HG02840 (cell line): Measurements from ENCODE around the gene MGAM2.

Source experiments
- ATAC-seq: cut with Tn5 transposase; IDR thresholded peaks from one replicate; pipeline ENCODE4 v1.9.1; 2021; ENCODE audit warnings: mild to moderate bottlenecking, moderate library complexity, moderate number of reproducible peaks; ENCODE audit not compliant: unreplicated experiment, low FRiP score

The MGAM2 gene

GRCh38 chr7:142114207-142114606, 2.7 kb downstream of the MGAM2 start:
- ATAC-seq: no peak

GRCh38 chr7:142120524-142120923, 9.0 kb downstream of the MGAM2 start:
- ATAC-seq: no peak

GRCh38 chr7:142123184-142123583, 11.7 kb downstream of the MGAM2 start:
- no peak for ATAC-seq

- no peak for ATAC-seq
Observed at GRCh38 chr7:142125256-142125955, 13.9 kb downstream of the MGAM2 start.

- no peak for ATAC-seq
Observed at GRCh38 chr7:142130267-142130666, 18.7 kb downstream of the MGAM2 start.

GRCh38 chr7:142131439-142132185, 20.1 kb downstream of the MGAM2 start:
- no peak for ATAC-seq

- ATAC-seq: no peak
Observed at GRCh38 chr7:142133731-142134148, 22.2 kb downstream of the MGAM2 start.

- no peak for ATAC-seq
Observed at GRCh38 chr7:142134909-142135308, 23.4 kb downstream of the MGAM2 start.

GRCh38 chr7:142138996-142139395, 27.5 kb downstream of the MGAM2 start:
- ATAC-seq: no peak

- no peak for ATAC-seq
Observed at GRCh38 chr7:142139597-142140400, 28.3 kb downstream of the MGAM2 start.

GRCh38 chr7:142140401-142140959, 29.0 kb downstream of the MGAM2 start:
- no peak for ATAC-seq

- ATAC-seq: no peak
Observed at GRCh38 chr7:142142702-142143101, 31.2 kb downstream of the MGAM2 start.

- ATAC-seq: no peak
Observed at GRCh38 chr7:142146124-142146523, 34.6 kb downstream of the MGAM2 start.

GRCh38 chr7:142150356-142150755, 38.8 kb downstream of the MGAM2 start:
- ATAC-seq: no peak

GRCh38 chr7:142150869-142151268, 39.4 kb downstream of the MGAM2 start:
- ATAC-seq: no peak

GRCh38 chr7:142152076-142152475, 40.6 kb downstream of the MGAM2 start:
- no peak for ATAC-seq

- no peak for ATAC-seq
Observed at GRCh38 chr7:142153400-142153799, 41.9 kb downstream of the MGAM2 start.

- ATAC-seq: no peak
Observed at GRCh38 chr7:142158736-142159496, 47.4 kb downstream of the MGAM2 start.

- no peak for ATAC-seq
Observed at GRCh38 chr7:142161921-142162320, 50.4 kb downstream of the MGAM2 start.

GRCh38 chr7:142168746-142169145, 57.2 kb downstream of the MGAM2 start:
- no peak for ATAC-seq
